ENCODE measurements around the gene NME9. TPM values are rescaled to one million over a fixed set of nuclear protein-coding genes. Genes with fewer than 3 reads are reported as not detected.

The NME9 gene
- total RNA-seq, 1 donor from 2014 or later: not detected

DNA sequence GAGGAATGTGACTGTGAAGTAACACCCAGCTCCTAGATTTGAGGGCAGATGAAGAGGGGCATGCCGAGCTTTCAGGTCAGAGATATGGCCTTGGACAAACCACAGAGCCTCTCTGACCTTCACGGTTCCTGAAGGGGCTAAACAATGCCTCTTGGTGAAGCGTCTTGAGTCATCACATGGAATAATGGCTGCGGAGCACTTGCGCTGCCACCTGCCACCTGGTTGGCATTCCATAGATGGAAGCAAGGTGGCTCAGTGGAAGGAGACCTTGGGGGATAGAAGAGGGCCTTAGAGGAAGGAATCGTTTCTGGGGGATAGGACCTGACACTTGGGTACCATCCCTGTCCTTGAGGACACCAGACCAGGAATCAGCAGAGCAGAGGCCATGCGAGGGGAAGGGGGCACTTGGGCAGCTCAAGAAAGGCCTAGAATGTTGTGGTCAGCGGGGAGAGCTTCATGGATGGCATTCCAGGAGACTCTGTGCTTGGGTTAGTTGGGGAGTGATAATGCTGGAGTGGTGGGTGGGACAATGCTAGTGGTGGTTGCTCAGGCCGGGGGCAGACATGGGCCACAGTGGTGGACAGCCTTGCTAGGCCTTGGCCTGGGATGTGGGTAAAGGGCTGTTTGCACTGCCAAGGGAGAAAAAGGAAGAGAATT, 31.3 kb upstream of the NME9 start:
- Histone ChIP-seq H3K27me3 (ENCODE audit: control insufficient read depth, insufficient read depth, low read length) (no peaks in the 10 kb centered on the region), H3K4me3 (ENCODE audit: low read depth, low read length) (no peak overlapping the region), H3K36me3 (ENCODE audit: control insufficient read depth, insufficient read depth, low read length) (no peaks in the 10 kb centered on the region)
- DNase-seq (ENCODE audit: low read depth) (no peak), FAIRE-seq (no peak)
- TF ChIP-seq, protein P1, sequence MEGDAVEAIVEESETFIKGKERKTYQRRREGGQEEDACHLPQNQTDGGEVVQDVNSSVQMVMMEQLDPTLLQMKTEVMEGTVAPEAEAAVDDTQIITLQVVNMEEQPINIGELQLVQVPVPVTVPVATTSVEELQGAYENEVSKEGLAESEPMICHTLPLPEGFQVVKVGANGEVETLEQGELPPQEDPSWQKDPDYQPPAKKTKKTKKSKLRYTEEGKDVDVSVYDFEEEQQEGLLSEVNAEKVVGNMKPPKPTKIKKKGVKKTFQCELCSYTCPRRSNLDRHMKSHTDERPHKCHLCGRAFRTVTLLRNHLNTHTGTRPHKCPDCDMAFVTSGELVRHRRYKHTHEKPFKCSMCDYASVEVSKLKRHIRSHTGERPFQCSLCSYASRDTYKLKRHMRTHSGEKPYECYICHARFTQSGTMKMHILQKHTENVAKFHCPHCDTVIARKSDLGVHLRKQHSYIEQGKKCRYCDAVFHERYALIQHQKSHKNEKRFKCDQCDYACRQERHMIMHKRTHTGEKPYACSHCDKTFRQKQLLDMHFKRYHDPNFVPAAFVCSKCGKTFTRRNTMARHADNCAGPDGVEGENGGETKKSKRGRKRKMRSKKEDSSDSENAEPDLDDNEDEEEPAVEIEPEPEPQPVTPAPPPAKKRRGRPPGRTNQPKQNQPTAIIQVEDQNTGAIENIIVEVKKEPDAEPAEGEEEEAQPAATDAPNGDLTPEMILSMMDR (IDR thresholded peaks at IDR 0.05; ENCODE audit: insufficient read depth, low read length, severe bottlenecking): no peak

DNA sequence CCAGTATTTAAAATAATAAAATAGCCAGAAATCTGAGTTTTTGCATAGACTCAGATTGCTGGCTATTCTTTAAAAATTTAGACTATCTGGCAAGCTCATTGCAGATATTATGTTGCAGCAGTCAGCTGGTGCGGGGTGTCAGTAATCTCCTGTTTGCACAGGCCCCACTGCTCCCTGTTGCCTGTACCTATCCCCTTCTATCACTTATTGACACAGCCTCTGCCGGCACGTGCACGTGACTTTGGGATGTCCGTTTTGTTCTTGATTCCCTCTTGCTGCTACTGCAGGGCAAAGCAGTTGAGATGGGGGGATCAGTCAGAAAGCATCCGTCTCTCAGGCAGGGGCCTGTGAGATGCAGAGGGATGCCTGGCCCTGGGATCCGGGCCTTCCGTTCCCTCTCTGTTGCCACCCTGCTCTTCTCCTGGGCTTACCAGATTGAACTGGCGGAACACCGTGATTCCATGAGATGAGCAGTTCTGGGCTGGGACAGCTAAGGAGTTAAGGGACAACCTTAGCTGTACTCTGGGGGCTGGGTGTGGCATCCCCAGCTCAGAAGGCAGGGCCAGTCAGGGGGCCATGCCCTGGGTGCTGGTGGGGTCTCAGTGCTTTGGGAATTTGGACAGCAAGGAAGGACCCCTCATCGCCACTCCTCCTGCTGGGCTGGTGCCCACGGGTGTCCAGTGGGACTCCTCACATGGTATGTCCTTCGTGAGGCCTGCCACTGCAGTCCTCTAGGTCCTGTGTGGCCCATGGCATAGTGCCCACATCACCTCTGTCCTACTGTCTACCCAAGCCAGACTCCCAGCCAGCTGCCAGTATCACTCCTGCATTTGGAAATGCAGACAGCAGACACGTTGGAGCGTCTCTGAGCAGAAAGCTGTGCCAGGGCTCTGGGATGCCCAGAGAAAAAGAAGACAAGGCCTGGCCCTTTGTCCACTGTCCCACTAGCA, 30.5 kb upstream of the NME9 start:
- H3K36me3 ChIP-seq (ENCODE audit: control insufficient read depth, insufficient read depth, low read length): no peaks in the 10 kb centered on the region
- no peak overlapping the region for H3K4me3 ChIP-seq (ENCODE audit: low read depth, low read length)
- DNase-seq (ENCODE audit: low read depth): no peak
- no peaks in the 10 kb centered on the region for H3K27me3 ChIP-seq (ENCODE audit: control insufficient read depth, insufficient read depth, low read length)
- TF ChIP-seq, protein P1 (IDR thresholded peaks at IDR 0.05; ENCODE audit: insufficient read depth, low read length, severe bottlenecking): no peak
- peak; percentile 81 for FAIRE-seq

DNA sequence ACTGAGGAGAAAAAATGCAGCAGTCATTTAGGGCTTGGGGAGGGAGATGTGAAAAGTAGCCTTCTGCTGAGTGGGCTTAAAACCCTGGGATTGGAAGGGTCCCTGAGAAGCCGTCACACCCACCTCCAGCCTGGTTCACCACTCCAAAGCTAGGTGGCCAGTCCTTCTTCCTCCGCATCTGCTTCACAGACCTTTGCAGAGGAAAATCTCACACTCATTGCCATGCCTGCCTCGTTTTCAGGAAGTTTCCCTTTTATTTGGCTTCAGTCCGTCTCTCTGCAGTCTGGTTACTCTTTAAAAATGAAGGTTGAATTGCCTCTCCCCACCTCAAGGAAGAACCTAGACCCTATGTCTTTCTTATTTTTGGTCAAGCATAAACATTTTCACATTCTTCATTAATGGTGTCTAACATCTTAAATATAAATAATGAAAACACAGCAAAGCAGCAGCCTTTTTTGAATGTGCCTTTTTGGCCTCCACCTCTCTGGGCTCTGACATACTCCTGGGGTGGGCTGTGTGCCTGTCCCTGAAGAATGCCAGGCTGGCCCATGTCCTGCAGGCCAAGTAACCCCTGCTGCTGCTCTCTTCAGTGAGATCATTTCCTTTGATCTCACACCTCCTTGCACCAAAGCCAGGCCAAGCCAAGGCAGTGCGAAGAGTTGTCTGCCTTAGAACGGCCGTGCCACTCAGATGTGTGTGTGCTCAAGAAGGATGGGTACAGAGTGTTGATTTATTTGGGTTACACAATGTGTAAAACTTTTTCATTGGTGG, 29.7 kb upstream of the NME9 start:
- no peak for FAIRE-seq
- TF ChIP-seq, protein P1 (IDR thresholded peaks at IDR 0.05; ENCODE audit: insufficient read depth, low read length, severe bottlenecking): no peak
- no peak for DNase-seq (ENCODE audit: low read depth)
- Histone ChIP-seq H3K36me3 (ENCODE audit: control insufficient read depth, insufficient read depth, low read length) (no peaks in the 10 kb centered on the region), H3K4me3 (ENCODE audit: low read depth, low read length) (no peak overlapping the region), H3K27me3 (ENCODE audit: control insufficient read depth, insufficient read depth, low read length) (no peaks in the 10 kb centered on the region)

DNA sequence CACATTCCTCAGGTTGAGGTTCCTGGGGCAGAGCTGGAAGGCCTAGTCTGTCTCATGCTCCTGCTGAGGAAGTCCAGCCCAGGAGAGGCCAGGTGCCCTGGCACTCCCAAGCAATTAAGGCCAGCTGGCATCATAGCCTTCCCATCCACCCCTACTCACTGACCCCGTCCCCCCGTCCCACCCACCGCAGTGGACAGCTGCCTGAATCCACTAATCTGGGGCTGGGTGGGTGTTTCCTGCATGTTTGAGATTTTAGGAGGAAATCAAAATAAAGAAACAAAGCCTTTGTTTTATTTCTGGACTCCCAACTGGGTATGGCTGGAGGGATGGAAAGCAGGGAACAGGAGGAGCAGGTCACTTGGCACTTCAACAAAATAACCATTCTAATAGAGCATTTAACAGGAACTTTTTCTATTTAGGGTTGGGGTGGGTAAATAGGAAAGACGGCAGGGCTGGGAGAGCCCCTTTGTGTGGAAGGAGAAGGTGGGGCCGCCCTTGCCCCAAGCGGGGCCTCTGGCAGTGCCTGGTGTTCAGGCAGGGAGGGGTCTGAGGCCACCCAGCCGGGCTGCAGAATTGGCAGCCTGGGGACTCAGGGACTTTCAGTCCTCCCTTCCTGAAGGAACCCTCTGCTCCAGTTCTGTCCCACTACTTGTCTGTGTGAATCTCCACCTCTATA, 27.2 kb upstream of the NME9 start:
- H3K4me3 ChIP-seq (ENCODE audit: low read depth, low read length): no peak overlapping the region

DNA sequence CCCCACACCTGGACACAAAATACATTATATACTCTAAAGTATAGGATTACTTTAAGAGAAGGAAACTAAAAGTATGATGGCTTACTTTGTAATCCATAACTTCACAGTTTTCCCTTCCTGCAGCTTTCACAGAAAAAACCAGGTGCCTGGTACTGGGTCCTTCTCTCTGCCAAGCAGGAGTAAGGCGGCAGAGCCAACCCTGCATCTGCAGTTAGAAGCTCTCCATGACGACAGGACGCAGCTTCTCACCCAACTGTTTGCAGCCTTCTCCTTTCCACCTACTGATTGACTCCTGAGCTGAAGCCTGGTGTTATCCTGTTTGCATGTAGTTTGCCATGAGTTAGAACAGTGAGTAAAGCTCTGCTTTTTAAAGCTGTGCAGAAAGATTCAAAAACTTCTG, 25.4 kb upstream of the NME9 start:
- DNase-seq (ENCODE audit: low read depth) (no peak), FAIRE-seq (no peak)
- Histone ChIP-seq H3K4me3 (ENCODE audit: low read depth, low read length) (no peak overlapping the region), H3K27me3 (ENCODE audit: control insufficient read depth, insufficient read depth, low read length) (no peaks in the 10 kb centered on the region), H3K36me3 (ENCODE audit: control insufficient read depth, insufficient read depth, low read length) (no peaks in the 10 kb centered on the region)
- TF ChIP-seq, protein P1 (IDR thresholded peaks at IDR 0.05; ENCODE audit: insufficient read depth, low read length, severe bottlenecking): no peak

More for the DNA sequence above, 27.2 kb upstream of the NME9 start:
- FAIRE-seq (no peak), DNase-seq (ENCODE audit: low read depth) (no peak)
- H3K36me3 ChIP-seq (ENCODE audit: control insufficient read depth, insufficient read depth, low read length): no peaks in the 10 kb centered on the region
- TF ChIP-seq, protein P1 (IDR thresholded peaks at IDR 0.05; ENCODE audit: insufficient read depth, low read length, severe bottlenecking): no peak
- H3K27me3 ChIP-seq (ENCODE audit: control insufficient read depth, insufficient read depth, low read length): no peaks in the 10 kb centered on the region
